CD4-positive, alpha-beta memory T cell (primary cell): Measurements from ENCODE around the gene FAM170B. TPM values are rescaled to one million over a fixed set of nuclear protein-coding genes. Genes with fewer than 3 reads are reported as not detected.

Experiments used
- CTCF ChIA-PET: fragments of 350-600 bp; sonication (Branson Sonifier 250); formaldehyde crosslinking; loops from one replicate; lab custom pipeline; 2021; ENCODE audit warnings: inconsistent platforms; ENCODE audit not compliant: partially characterized antibody; lab: Charles Lee
- POLR2A ChIA-PET: fragments of 350-600 bp; sonication (Branson Sonifier 250); formaldehyde crosslinking; loops from one replicate; lab custom pipeline; 2021; ENCODE audit not compliant: partially characterized antibody; lab: Charles Lee
- DNase-seq, 5 donors: peaks; one replicate each; pipeline versions ENCODE4 v3.0.0 to v3.0.0-alpha.2; 2020 to 2022; ENCODE audit warnings: mixed read lengths in 1 of 5
- H3K27ac ChIP-seq: one replicate; pipeline ENCODE4 v1.7.0; 2013; ENCODE audit warnings: low read depth, low read length
- H3K27me3 ChIP-seq: 2 replicates; pipeline ENCODE4 v1.7.0; 2013; ENCODE audit warnings: mild to moderate bottlenecking, low read length, moderate library complexity; ENCODE audit not compliant: insufficient read depth
- H3K36me3 ChIP-seq: 2 replicates; pipeline ENCODE4 v1.7.0; 2013; ENCODE audit warnings: mild to moderate bottlenecking, low read length, moderate library complexity; ENCODE audit not compliant: insufficient read depth
- H3K4me1 ChIP-seq: 2 replicates; pipeline ENCODE4 v1.7.0; 2013; ENCODE audit warnings: mild to moderate bottlenecking, low read length, moderate library complexity; ENCODE audit not compliant: insufficient read depth
- H3K4me3 ChIP-seq, 2 donors: one replicate each; pipeline ENCODE4 v1.7.0; 2013; ENCODE audit warnings: low read length in 2 of 2, mild to moderate bottlenecking in 1 of 2
- H3K9me3 ChIP-seq, 2 donors: one replicate each; pipeline ENCODE4 v1.7.0; 2013; ENCODE audit warnings: low read length in 2 of 2, control low read depth in 1 of 2; ENCODE audit not compliant: control insufficient read depth in 1 of 2
- H3K27ac Mint-ChIP-seq, 7 donors: one replicate each; pipeline ENCODE4 v1.8.0; 2020 to 2021; ENCODE audit warnings: mixed read lengths in 7 of 7, mild to moderate bottlenecking in 6 of 7, inconsistent platforms in 3 of 7, moderate library complexity in 3 of 7
- H3K27me3 Mint-ChIP-seq, 2 donors: one replicate each; pipeline ENCODE4 v1.8.0; 2020 to 2021; ENCODE audit warnings: mixed read lengths in 2 of 2
- H3K36me3 Mint-ChIP-seq, 2 donors: one replicate each; pipeline ENCODE4 v1.8.0; 2020 to 2021; ENCODE audit warnings: mixed read lengths in 2 of 2, inconsistent platforms in 1 of 2, mild to moderate bottlenecking in 1 of 2
- H3K4me1 Mint-ChIP-seq, 4 donors: one replicate each; pipeline ENCODE4 v1.8.0; 2020 to 2021; ENCODE audit warnings: mixed read lengths in 4 of 4, mild to moderate bottlenecking in 1 of 4
- H3K4me3 Mint-ChIP-seq, 8 donors: one replicate each; pipeline ENCODE4 v1.8.0; 2020 to 2021; ENCODE audit warnings: mixed read lengths in 8 of 8, mild to moderate bottlenecking in 7 of 8, moderate library complexity in 6 of 8, inconsistent platforms in 3 of 8
- H3K9me3 Mint-ChIP-seq, 8 donors: one replicate each; pipeline ENCODE4 v1.8.0; 2020 to 2021; ENCODE audit warnings: mixed read lengths in 8 of 8, mild to moderate bottlenecking in 5 of 8, inconsistent platforms in 3 of 8, moderate library complexity in 1 of 8
- intact Hi-C: fragments of 100-400 bp; cut with micrococcal nuclease; formaldehyde crosslinking; loops from one replicate; pipeline ENCODE4 v1.15.1; 2023
- polyA plus RNA-seq, 2 donors: library from polyadenylated mRNA; unstranded; fragments of 300-500 nt; fragmentation: Illumina TruSeq; gene quantifications; one replicate each; pipeline ENCODE4 v1.2.3, GENCODE V29; 2021
- total RNA-seq, 2 experiments: library from RNA; stranded (reverse); gene quantifications; one replicate each; pipeline ENCODE4 v1.2.3, GENCODE V29; 2021

Gene FAM170B
- total and polyA plus RNA-seq, 4 experiments from 2014 or later = not detected

DNA sequence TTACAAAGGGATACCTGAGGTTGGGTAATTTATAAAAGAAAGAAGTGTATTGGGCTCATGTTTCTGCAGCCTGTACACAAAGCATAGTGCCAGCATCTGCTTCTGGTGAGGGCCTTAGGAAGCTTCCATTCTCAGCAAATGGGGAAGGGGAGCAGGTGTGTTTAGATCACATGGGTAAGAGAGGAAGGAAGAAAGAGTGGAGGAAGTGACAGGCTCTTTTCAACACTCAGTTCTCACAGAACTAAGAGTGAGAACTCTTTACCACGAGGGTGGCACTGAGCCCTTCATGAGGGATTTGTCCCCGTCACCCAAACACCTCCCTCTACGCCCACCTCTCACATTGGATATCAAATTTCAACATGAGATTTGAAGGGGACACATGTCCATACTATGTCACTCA, 506 bp upstream of the FAM170B start:
- peaks cover 4 to 8% of the 10 kb centered on the region in 2 donors for H3K27me3 Mint-ChIP-seq

DNA sequence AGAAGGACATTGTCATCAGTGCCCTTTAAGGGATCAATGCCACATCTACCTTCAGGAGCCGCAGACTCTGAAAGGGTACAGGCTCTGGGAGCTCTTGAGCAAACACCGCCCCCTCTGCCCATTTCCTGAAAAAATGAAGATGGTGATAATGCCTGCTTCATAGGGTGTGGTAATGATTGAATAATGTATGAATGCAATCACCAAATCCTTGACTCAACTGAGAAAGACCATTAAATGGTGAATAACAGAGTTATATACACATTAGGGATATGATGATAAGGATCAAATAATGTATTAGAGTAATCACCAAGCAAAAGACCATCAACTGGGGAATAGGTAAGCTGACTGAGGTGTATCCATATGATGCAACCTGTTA, 1.5 kb downstream of the FAM170B start:
- CTCF ChIA-PET = no interaction called here
- intact Hi-C loops = no loop called here

More for the DNA sequence above, 506 bp upstream of the FAM170B start:
- H3K27me3 ChIP-seq = no peaks in the 10 kb centered on the region
- H3K4me1 ChIP-seq = no peaks in the 10 kb centered on the region
- intact Hi-C loops = no loop called here
- no peaks in the 10 kb centered on the region for H3K9me3 ChIP-seq
- H3K36me3 ChIP-seq = no peaks in the 10 kb centered on the region
- Mint-ChIP-seq H3K27ac (no peak overlapping the region), H3K36me3 (no peaks in the 10 kb centered on the region), H3K4me1 (peaks cover 0 to 5% (median 2%) of the 10 kb centered on the region in 4 donors), H3K4me3 (no peak overlapping the region), H3K9me3 (peaks cover 0 to 7% (median under 1%) of the 10 kb centered on the region in 8 donors)
- H3K4me3 ChIP-seq = no peak overlapping the region
- no peak overlapping the region for H3K27ac ChIP-seq
- CTCF ChIA-PET = no interaction called here
- POLR2A ChIA-PET = no interaction called here
- DNase-seq = no peak

DNA sequence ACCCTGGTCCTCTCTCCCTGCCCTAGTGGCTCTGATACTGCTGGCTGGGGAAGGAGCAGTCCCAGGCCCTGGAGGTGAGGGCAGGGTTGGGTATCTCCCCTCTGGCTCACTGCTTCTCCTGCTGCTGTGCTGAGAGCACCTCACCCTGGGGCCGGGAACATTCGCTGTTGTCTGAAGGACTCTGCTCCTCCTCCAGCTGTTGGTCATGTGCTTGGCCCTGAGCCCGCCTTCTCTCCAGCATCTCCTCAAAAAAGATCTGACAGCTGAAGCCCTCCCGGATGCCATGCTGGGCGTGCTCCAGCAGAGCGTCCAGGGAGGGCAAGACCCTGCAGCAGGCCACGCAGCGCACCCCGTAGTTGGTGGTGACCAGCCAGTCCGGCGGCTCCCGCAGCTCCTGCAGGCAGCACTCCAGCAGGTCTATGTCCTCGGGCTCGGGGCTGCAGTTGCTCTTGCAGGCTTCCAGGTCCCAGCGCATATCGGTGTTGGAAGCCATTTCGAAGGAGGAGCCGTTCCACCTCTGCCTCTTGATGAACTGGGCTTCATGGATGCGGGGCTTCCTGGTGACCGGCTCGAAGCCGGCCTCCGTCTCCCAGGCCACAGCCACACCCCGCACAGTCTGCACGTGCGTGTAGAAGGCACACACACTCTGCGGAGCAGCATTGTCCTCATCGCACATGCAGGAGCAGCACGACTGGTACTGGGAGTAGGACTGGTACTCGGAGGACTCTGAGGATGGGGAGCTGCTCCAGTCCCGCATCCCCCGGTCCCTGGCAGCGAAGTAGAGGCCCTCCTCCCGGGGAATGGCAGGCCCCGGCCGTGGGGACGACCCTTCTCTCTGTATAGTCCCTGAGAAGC, 2.1 kb downstream of the FAM170B start:
- H3K36me3 ChIP-seq = no peaks in the 10 kb centered on the region
- CTCF ChIA-PET = no interaction called here
- H3K36me3 Mint-ChIP-seq = no peaks in the 10 kb centered on the region
- POLR2A ChIA-PET = no interaction called here
- H3K9me3 Mint-ChIP-seq = peaks cover 0 to 12% (median 3%) of the 10 kb centered on the region in 8 donors
- no peak overlapping the region for H3K27ac Mint-ChIP-seq
- no peak overlapping the region for H3K4me3 Mint-ChIP-seq
- peaks cover 8 to 13% of the 10 kb centered on the region in 2 donors for H3K27me3 Mint-ChIP-seq
- intact Hi-C loops = no loop called here
- no peak for DNase-seq
- H3K27ac ChIP-seq = no peak overlapping the region
- H3K9me3 ChIP-seq = no peaks in the 10 kb centered on the region
- no peaks in the 10 kb centered on the region for H3K27me3 ChIP-seq
- peaks cover 0 to 5% (median 2%) of the 10 kb centered on the region in 4 donors for H3K4me1 Mint-ChIP-seq
- no peak overlapping the region for H3K4me3 ChIP-seq
- no peaks in the 10 kb centered on the region for H3K4me1 ChIP-seq

More for the DNA sequence above, 1.5 kb downstream of the FAM170B start:
- no peak overlapping the region for H3K27ac Mint-ChIP-seq
- H3K4me3 Mint-ChIP-seq = no peak overlapping the region
- peaks cover 12 to 13% of the 10 kb centered on the region in 2 donors for H3K27me3 Mint-ChIP-seq
- H3K27me3 ChIP-seq = no peaks in the 10 kb centered on the region
- no peak overlapping the region for H3K27ac ChIP-seq
- peaks cover 0 to 5% (median 2%) of the 10 kb centered on the region in 4 donors for H3K4me1 Mint-ChIP-seq
- H3K9me3 ChIP-seq = no peaks in the 10 kb centered on the region
- no peaks in the 10 kb centered on the region for H3K4me1 ChIP-seq
- no peaks in the 10 kb centered on the region for H3K36me3 ChIP-seq
- H3K36me3 Mint-ChIP-seq = no peaks in the 10 kb centered on the region
- POLR2A ChIA-PET = no interaction called here
- DNase-seq = no peak
- H3K4me3 ChIP-seq = no peak overlapping the region
- peaks cover 0 to 15% (median 3%) of the 10 kb centered on the region in 8 donors for H3K9me3 Mint-ChIP-seq

DNA sequence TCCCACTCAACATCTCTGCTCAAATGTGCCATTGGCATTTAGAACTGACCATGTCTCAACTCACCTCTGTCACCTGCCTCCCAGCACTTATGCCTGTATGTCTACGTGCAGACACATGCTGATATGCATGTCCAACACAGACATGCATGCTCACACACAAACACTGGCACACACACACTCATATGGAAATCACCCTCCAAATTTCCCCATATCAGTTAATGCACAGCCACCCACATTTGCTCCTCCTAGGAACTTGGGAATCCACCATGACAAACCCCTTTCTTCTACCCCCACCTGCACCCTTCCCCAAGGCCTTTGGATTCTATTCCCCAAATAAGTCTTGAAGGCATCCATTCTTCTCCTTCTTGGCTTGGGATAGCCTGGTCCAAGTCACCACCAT, 4.4 kb downstream of the FAM170B start:
- Histone ChIP-seq H3K4me1 (no peaks in the 10 kb centered on the region), H3K27me3 (no peaks in the 10 kb centered on the region), H3K36me3 (no peaks in the 10 kb centered on the region), H3K27ac (no peak overlapping the region), H3K9me3 (no peaks in the 10 kb centered on the region), H3K4me3 (no peak overlapping the region)
- H3K36me3 Mint-ChIP-seq = no peaks in the 10 kb centered on the region
- ChIA-PET CTCF (no interaction called here), POLR2A (no interaction called here)
- H3K9me3 Mint-ChIP-seq = peaks cover 0 to 10% (median 5%) of the 10 kb centered on the region in 8 donors
- H3K4me1 Mint-ChIP-seq = no peaks in the 10 kb centered on the region
- no peak overlapping the region for H3K4me3 Mint-ChIP-seq
- no peak for DNase-seq
- peaks cover 10 to 13% of the 10 kb centered on the region in 2 donors for H3K27me3 Mint-ChIP-seq
- H3K27ac Mint-ChIP-seq = peak overlapping the region in 1 of 7 donors; percentile 23
- intact Hi-C loops = no loop called here

DNA sequence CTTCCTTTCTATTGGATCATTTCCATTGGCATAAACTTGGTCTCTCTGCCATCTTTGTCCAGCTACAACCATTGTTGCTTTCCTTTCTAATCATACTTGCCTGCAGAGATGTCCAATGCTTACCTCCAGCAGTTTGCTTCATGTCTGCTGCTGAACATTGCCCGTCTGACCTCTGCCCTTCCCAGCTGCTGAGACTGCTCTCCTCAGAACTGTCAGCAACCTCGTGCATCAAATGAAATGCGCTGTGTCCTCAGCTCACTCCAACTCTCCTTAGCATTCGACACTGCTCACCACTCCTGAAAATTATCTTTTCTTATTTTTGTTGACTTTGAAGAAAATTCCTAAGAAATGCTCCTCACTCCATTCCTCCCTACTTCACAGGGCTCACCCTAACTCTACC, 5.0 kb downstream of the FAM170B start:
- no peaks in the 10 kb centered on the region for H3K4me1 Mint-ChIP-seq
- H3K27me3 ChIP-seq = no peaks in the 10 kb centered on the region
- no peak for DNase-seq
- no peak overlapping the region for H3K4me3 ChIP-seq
- POLR2A ChIA-PET = no interaction called here
- no peaks in the 10 kb centered on the region for H3K36me3 ChIP-seq
- H3K9me3 ChIP-seq = no peaks in the 10 kb centered on the region
- peaks cover 10 to 13% of the 10 kb centered on the region in 2 donors for H3K27me3 Mint-ChIP-seq
- peaks cover 0 to 10% (median 5%) of the 10 kb centered on the region in 8 donors for H3K9me3 Mint-ChIP-seq
- no peaks in the 10 kb centered on the region for H3K4me1 ChIP-seq
- no peaks in the 10 kb centered on the region for H3K36me3 Mint-ChIP-seq
- H3K27ac ChIP-seq = no peak overlapping the region
- intact Hi-C loops = no loop called here
- no peak overlapping the region for H3K27ac Mint-ChIP-seq
- no peak overlapping the region for H3K4me3 Mint-ChIP-seq
- CTCF ChIA-PET = no interaction called here

DNA sequence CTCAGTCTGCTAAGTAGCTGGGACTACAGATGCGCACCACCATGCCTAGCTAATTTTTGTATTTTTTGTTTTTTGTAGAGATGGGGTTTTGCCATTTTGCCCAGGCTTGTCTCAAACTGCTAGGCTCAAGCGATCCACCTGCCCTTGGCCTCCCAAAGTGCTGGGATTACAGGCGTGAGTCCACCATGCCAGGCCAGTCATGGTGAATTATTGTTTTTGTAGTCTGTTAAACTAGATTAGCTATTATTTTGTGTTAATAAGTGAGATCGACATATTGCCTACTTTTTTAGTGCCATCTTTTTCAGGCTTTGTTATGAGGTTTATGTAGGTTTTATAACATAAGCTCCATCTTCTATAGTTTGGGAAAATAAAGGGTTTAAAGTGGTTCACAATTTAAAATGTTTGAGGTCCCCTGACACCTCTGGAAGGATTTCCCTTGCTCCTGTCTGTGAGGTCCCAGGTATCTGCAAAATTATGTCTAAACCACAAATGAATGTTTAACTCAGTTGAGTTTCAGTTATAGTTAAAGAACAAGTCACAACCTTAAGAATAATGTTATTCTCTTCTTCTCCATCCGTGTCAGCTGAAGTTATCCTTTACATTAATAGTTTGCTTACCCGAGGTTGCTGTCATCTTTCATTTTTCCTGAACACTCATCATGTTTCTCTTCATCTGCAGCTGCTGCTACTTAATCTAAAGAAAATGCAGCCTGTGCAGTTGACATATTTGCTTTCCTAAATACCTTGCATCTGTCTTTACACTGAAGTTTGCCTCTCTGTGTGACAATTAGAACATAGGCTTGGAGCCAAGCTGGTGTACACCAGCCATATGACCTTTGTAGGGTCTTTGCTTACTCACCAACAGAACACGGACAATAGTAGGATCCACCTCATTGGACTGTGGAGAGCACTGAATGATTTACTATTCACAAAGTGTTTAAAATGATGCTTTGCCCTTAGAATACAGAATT, 9.6 kb downstream of the FAM170B start:
- no peak for DNase-seq
- Histone ChIP-seq H3K4me3 (no peak overlapping the region), H3K9me3 (no peaks in the 10 kb centered on the region), H3K27ac (no peak overlapping the region), H3K27me3 (no peaks in the 10 kb centered on the region), H3K36me3 (no peaks in the 10 kb centered on the region), H3K4me1 (no peaks in the 10 kb centered on the region)
- Mint-ChIP-seq H3K36me3 (no peaks in the 10 kb centered on the region), H3K4me3 (no peak overlapping the region), H3K9me3 (peaks cover 0 to 10% (median 5%) of the 10 kb centered on the region in 8 donors), H3K4me1 (no peaks in the 10 kb centered on the region), H3K27me3 (peaks cover 8 to 10% of the 10 kb centered on the region in 2 donors), H3K27ac (peak overlapping the region in 1 of 7 donors; percentile 22)
- intact Hi-C loops = no loop called here
- ChIA-PET POLR2A (no interaction called here), CTCF (no interaction called here)

DNA sequence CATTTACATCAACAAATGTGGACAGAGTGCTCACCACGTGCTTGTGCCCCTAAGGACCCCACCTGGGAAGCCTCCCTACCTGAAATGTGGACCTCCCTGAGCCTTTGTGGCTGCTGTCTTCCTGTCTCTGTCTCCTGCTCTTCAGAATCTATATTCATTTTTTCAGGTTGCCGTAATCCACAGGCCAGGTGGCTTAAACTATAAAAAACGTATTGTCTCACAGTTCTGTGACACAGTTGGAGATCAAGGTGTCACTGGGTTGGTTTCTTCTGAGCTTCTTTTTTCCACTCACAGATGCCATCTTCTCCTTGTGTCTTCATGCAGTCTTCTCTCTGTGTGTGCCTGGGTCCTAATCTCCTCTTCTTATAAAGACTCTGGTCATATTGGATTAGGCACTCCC, 12.9 kb downstream of the FAM170B start:
- no peak overlapping the region for H3K4me3 ChIP-seq
- H3K36me3 ChIP-seq = no peaks in the 10 kb centered on the region
- CTCF ChIA-PET = no interaction called here
- no peaks in the 10 kb centered on the region for H3K36me3 Mint-ChIP-seq
- no peaks in the 10 kb centered on the region for H3K27me3 ChIP-seq
- intact Hi-C loops = no loop called here
- H3K9me3 ChIP-seq = no peaks in the 10 kb centered on the region
- peaks cover 0 to 6% (median under 1%) of the 10 kb centered on the region in 8 donors for H3K9me3 Mint-ChIP-seq
- POLR2A ChIA-PET = no interaction called here
- no peaks in the 10 kb centered on the region for H3K4me1 ChIP-seq
- H3K4me1 Mint-ChIP-seq = peaks cover 0 to 6% (median 0%) of the 10 kb centered on the region in 4 donors
- no peak overlapping the region for H3K27ac Mint-ChIP-seq
- no peak for DNase-seq
- peaks cover 3 to 8% of the 10 kb centered on the region in 2 donors for H3K27me3 Mint-ChIP-seq
- no peak overlapping the region for H3K4me3 Mint-ChIP-seq
- no peak overlapping the region for H3K27ac ChIP-seq
